Right ventricle myocardium inferior (tissue), 1 donor: ENCODE data around the gene PRPF31. TPM values are rescaled to one million over a fixed set of nuclear protein-coding genes. Genes with fewer than 3 reads are reported as not detected.
"Not testable (repeated sequence)": the region's sequence is repeated elsewhere in the genome, so short reads cannot be mapped to it uniquely, and the experiment has no call there.

Source experiments
- ATAC-seq: fragments of 200-7000 bp; cut with Tn5 transposase; one replicate; pipeline ENCODE4 v1.9.1; 2020; ENCODE audit warnings: mild to moderate bottlenecking, moderate library complexity
- DNase-seq: peaks from one replicate; pipeline ENCODE4 v3.0.0; 2021; ENCODE audit errors: missing footprints
- intact Hi-C: fragments of 100-400 bp; cut with DNase I; formaldehyde crosslinking; loops from one replicate; pipeline ENCODE4 v1.11.0; 2022
- total RNA-seq: library from RNA; stranded (reverse); fragmentation: NEBNext Ultra II Directional; extraction: Animal tissue kit (Norgen Biotek cat#: 25700); gene quantifications from one replicate; pipeline ENCODE4 v1.2.1, GENCODE V29; 2021
- donor health status: DM: no; HTN: yes; CAD: no; lungs with severe emphysema.

PRPF31 gene
- total RNA-seq, 1 donor from 2014 or later, result 39.5 TPM

- no peak for ATAC-seq
- intact Hi-C loops, result no loop called here
- DNase-seq, result no peak
Observed at GRCh38 chr19:54154603-54155345, 39.2 kb downstream of the PRPF31 start.

GRCh38 chr19:54155694-54156093 is 40.1 kb downstream of the PRPF31 start:
- intact Hi-C loops, result no loop called here
- no peak for ATAC-seq
- no peak for DNase-seq

DNA sequence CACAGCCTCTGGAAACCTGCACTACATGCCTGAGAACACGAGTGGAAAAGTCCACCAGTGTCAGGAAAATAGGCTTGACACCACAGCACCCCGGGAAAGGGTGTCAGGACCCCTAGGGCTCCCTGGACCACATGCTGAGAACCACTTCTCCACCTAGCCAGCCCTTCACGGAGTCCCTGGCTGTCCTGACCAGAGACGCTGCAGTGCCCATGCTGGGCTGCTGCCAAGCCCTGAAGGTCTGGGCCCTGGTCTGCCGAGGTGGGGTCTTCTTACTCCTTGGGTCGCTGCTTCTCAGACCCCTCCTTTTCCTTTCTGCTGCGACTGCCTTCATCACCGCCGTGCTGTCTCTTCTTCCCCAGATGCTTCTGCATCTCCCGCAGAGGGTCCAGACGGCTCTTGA is 40.9 kb downstream of the PRPF31 start:
- intact Hi-C loops, result no loop called here
- ATAC-seq (no peak), DNase-seq (no peak)

DNA sequence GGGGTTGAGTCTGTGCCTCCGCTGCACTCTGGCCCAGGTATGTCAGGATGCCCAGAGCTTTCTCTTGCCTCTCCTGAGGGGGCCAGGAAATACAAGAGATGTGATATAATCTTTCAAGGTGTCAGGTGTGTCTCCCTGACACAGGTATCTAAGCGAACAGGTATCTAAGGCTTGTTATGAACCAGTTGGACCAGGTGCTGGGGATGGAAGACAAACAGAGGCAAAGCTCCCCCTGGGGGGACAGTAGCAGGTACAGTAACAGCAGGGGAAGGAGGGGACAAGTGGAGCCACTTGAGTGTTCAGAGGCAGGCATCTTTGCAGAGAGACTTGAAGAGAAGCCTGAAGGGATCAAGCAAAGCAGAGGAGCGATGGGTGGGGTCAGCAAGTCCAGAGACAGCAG is 41.4 kb downstream of the PRPF31 start:
- intact Hi-C loops, result no loop called here
- DNase-seq (no peak), ATAC-seq (no peak)

DNA sequence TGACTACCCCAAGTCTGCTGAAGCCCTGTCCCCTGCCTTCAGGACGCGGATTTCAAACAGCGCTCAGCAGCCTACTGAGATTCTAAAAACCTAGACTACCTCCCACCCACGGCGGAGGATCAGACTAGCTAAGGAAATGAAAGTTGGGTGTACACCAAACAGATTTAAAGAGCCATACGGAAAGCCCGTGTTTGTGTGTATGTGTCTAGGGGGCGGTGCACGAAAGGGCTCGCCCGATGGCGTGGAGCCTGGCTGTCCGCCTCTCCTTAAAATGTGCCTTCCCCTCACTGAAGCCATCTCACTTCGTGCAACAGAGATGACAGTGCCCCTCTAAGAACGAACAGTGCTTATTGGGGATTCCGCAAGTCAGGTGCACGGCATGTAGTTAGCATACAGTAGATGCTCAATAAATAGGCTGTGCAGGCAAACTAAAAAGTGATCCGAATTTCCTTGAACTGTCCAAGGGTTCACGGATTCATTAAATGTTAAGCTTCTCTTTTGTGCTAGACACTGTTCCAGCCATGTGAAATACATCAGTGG is 43.3 kb downstream of the PRPF31 start:
- ATAC-seq (no peak), DNase-seq (no peak)
- intact Hi-C loops, result loop anchor here (1.0 kb wide), 1 partner anchor 22 kb away; the partner anchor contains the start of gene CNOT3

- ATAC-seq, result peak; percentile 95
- peak; percentile 100 for DNase-seq
- intact Hi-C loops, result loop anchor here (1.0 kb wide), 1 partner anchor 22 kb away; the partner anchor contains the start of gene CNOT3
Observed at GRCh38 chr19:54159352-54160181, 44.0 kb downstream of the PRPF31 start, which contains the start of gene LENG1. TSS of gene LENG1 (minus strand) at chr19:54159721. CDS start at chr19:54159695, 26 bp downstream.

- ATAC-seq (no peak), DNase-seq (no peak)
- intact Hi-C loops, result no loop called here
Observed at GRCh38 chr19:54160182-54160811, 44.7 kb downstream of the PRPF31 start.

DNA sequence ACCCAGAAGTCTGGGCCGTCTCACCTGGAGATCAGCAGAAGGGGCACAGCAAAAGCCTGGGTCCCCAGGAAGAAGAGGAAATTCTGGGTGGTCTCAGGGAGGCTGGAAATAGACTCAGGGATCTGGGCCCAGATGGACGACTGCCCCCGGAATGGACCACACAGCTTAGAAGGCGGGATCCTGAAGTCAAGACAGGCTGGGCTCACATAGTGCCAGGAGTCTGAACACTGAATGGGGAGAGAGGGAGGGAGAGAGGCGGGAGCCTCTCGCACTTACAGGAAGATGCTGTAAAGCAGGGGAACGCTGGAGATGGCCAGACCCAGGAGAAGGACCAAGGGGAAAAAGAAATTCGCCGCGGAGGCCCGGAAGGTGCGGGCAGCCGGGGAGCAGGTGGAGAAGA is 45.3 kb downstream of the PRPF31 start:
- intact Hi-C loops, result no loop called here
- ATAC-seq, result no peak
- DNase-seq, result no peak

DNA sequence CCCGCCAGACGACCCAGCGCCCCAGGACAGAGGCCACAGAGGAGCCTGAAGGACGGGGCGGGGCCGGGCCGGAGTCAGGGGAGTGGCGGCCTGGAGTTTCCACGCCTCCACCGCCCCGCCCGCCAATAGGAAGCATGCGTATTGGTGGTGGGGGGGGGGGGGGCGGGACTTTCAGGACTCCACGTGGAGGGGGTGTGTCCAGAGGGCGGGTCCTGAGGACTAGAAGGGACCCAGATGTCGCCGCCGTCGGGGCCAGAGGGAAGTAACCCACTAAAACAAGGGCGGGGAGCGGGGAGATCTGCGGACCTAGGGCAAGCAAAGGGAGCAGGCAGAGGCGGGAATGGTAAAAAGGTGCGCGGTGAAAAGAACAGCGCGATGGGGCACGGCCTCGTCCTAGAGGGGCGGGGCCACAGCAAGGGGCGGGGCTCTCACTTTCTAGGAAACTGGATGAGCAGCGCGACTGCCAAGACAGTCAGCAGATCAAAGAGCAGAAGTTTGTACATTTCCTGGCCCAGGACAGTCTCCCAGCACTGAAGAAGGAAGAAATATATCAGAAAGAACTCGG is 46.8 kb downstream of the PRPF31 start:
- intact Hi-C loops, result no loop called here
- ATAC-seq (peak; percentile 21), DNase-seq (peak; percentile 95)

DNA sequence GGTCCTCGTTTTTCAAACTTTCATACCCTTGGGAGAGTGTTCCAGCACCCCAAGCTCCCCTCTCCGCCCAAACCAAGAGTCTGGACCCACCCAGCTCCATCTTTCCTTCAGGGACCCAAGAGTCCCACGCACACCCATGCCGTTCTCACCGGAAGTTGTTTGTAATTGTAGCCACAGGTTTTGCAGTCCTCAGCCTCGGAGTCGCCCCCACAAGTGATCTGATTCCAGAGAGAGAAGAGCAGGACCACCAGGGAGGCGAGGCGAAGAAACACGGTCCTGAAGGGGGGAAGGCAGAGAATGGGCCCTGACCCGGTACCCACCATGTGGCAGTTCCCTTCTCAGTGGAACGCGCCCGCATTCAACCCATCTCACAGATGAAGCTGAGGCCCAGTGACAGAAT is 47.3 kb downstream of the PRPF31 start:
- ATAC-seq (no peak), DNase-seq (no peak)
- intact Hi-C loops, result no loop called here

GRCh38 chr19:54164369-54165068 is 49.0 kb downstream of the PRPF31 start:
- intact Hi-C loops, result no loop called here
- ATAC-seq, result no peak
- no peak for DNase-seq

- DNase-seq (no peak), ATAC-seq (no peak)
- intact Hi-C loops, result no loop called here
Observed at GRCh38 chr19:54165222-54165621, 49.7 kb downstream of the PRPF31 start.

DNA sequence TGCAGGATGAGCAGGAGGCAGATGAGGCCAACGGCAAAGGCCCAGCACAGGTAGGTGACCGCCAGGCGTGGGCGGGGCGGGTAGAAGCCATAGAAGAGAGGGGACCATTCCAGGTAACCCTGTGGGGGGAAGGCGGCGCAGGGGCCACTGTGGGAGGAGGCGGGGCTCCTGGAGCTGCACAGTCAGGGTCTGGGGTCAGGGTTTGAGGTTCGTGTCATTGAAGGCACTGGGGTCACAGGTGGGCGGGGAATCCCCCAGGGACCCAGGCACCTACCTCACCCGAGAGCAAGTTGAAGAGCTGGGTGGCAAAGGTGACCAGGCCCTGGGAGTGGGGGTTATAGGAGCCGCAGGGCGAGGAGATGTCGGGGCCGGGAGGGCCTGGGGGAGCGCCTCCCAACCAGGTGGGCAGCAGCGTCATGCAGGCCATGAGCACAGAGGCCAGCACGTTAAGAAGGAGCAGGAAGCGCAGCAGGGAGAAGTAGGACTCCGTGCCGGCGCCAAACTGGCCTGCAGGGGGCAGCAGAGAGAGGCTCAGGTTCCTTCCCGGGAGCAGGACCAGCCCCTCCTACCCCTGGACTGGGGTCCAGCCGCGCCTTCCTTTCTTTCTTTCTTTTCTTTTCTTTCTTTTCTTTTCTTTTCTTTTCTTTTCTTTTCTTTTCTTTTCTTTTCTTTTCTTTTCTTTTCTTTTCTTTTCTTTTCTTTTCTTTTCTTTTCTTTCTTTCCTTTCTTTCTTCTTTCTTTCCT is 52.8 kb downstream of the PRPF31 start:
- ATAC-seq (peak; percentile 90), DNase-seq (peak; percentile 96)
- intact Hi-C loops, result loop anchor here (1.0 kb wide), 1 partner anchor 63 kb away; no protein-coding TSS in a partner anchor

DNA sequence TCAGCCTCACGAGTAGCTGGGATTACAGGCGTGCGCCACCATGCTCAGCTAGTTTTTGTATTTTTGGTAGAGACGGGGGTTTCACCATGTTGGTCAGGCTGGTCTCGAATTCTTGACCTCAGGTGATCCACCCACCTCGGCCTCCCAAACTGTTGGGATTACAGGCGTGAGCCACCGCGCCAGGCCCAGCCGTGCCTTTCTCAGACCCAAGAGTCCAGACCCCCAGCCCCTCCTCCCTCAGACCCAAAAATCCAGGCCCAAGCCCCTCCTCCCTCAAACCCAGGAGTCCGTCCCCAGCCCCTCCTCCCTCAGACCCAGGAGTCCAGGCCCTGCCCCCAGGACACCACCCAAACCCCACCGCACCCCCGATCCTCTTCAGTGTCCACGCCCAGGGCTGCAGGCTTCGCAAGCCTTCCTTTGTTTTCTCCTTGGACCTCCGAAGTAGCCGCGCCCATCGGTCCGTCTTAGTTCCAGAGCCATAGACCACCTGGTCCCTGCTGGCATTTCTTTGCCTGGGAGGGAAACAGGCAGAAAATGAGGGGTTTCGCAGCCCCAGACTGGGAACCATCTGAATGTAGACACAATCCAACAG is 53.7 kb downstream of the PRPF31 start:
- DNase-seq, result no peak
- no peak for ATAC-seq
- intact Hi-C loops, result no loop called here

GRCh38 chr19:54171736-54172431 is 56.3 kb downstream of the PRPF31 start:
- DNase-seq, intact Hi-C loops, ATAC-seq: not testable (repeated sequence)

DNA sequence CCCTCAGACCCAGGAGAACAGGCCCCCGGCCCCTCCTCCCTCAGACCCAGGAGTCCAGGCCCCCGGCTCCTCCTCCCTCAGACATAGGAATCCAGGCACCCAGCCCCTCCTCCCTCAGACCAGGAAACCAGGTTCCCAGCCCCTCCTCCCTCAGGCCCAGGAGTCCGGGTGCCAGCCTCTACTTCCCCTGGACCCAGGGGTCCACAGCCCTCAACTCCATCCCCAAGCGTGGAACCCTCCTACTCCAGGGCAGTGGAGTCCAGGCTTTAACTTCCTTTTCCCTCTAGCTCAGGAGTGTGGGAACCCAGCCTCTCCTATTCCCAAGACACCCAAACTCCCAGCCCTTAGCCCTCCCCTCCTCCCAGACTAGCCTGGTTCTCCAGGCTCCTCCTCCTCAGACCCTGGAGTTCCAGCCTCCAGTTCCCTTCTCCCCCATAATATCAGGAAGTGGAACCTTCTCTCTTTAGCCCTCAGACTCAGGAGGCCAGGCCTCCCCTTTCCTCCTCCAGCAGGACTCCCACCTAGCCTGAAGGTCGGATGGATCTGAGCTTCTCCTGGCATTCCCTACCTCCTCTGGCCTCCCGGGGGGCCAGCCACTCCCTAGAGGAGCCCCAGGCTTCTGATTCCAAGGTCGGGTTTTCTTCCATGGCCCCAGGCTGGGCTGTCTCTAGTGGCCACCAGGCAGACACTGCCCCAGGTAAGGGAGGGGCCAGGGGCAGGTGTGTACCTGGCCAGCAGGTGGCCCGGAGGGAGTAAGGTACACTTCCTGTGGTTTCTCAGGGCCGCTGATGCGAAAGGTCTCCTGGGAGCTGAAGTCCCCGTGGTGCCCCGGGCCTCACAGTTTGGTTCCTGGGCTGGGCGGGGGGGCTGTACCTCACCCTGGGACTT is 57.2 kb downstream of the PRPF31 start, which contains the start of gene TMC4:
TMC4 (minus strand) TSS at position 690 of the 888 bp plus-strand sequence; CDS start at position 647, 43 bp downstream.
- DNase-seq (peak; percentile 30), ATAC-seq (peak; percentile 63)
- intact Hi-C loops, result no loop called here
